SK-N-SH treated with all-trans-retinoic acid at 6 μM for 48 hours (cell line): ENCODE results near the gene B4GALNT4.

ENCODE experiments used
- ATAC-seq: fragments of 200-7000 bp; cut with Tn5 transposase; 3 replicates; pipeline ENCODE4 v1.9.1; 2020; ENCODE audit warnings: mild to moderate bottlenecking, moderate library complexity
- ARNTL ChIP-seq: fragments of 450-650 bp; formaldehyde crosslinking; IDR thresholded peaks from 2 replicates; pipeline ENCODE4 v1.5.0; 2020; ENCODE audit warnings: low read depth, mild to moderate bottlenecking, moderate library complexity, borderline replicate concordance
- BACH2 ChIP-seq: fragments of 250-450 bp; sonication (Bioruptor Pico); IDR thresholded peaks from 2 replicates; pipeline ENCODE4 v1.9.0; 2021; ENCODE audit warnings: mild to moderate bottlenecking, borderline replicate concordance
- CSDC2 ChIP-seq: fragments of 250-450 bp; sonication (Bioruptor Pico); IDR thresholded peaks from 2 replicates; pipeline ENCODE4 v1.5.0; 2020; ENCODE audit warnings: mild to moderate bottlenecking, moderate library complexity
- ESRRG ChIP-seq: fragments of 250-450 bp; sonication (Bioruptor Pico); IDR thresholded peaks from 2 replicates; pipeline ENCODE4 v1.6.1; 2021; ENCODE audit warnings: mild to moderate bottlenecking
- GLIS3 ChIP-seq: fragments of 250-450 bp; sonication (Bioruptor Pico); IDR thresholded peaks from 2 replicates; pipeline ENCODE4 v1.5.0; 2020; ENCODE audit warnings: mild to moderate bottlenecking, moderate library complexity
- ISL1 ChIP-seq: fragments of 250-450 bp; sonication (Bioruptor Pico); IDR thresholded peaks from 2 replicates; pipeline ENCODE4 v2.1.2; 2022; ENCODE audit warnings: mild to moderate bottlenecking, moderate library complexity
- OSR1 ChIP-seq: fragments of 250-450 bp; sonication (Bioruptor Pico); IDR thresholded peaks from 2 replicates; pipeline ENCODE4 v1.8.0; 2022; ENCODE audit warnings: moderate library complexity, mild to moderate bottlenecking, inconsistent platforms
- POU6F1 ChIP-seq: fragments of 250-450 bp; sonication (Bioruptor Pico); IDR thresholded peaks from 2 replicates; pipeline ENCODE4 v1.8.0; 2021; ENCODE audit warnings: low read depth, mild to moderate bottlenecking, moderate library complexity, borderline replicate concordance
- PPARA ChIP-seq: fragments of 250-450 bp; sonication (Bioruptor Pico); IDR thresholded peaks from 2 replicates; pipeline ENCODE4 v1.5.0; 2020; ENCODE audit warnings: mild to moderate bottlenecking, borderline replicate concordance
- RARB ChIP-seq: fragments of 250-450 bp; sonication (Bioruptor Pico); IDR thresholded peaks from 2 replicates; pipeline ENCODE4 v1.8.0; 2021; ENCODE audit warnings: mild to moderate bottlenecking, moderate library complexity
- SNAI2 ChIP-seq: fragments of 250-450 bp; sonication (Bioruptor Pico); IDR thresholded peaks from 2 replicates; pipeline ENCODE4 v1.5.0; 2020; ENCODE audit warnings: mild to moderate bottlenecking, moderate library complexity
- TOX ChIP-seq: fragments of 250-450 bp; sonication (Bioruptor Pico); IDR thresholded peaks from 2 replicates; pipeline ENCODE4 v1.8.0; 2021; ENCODE audit warnings: mild to moderate bottlenecking, moderate library complexity, borderline replicate concordance
- ZC3H10 ChIP-seq: fragments of 250-450 bp; sonication (Bioruptor Pico); IDR thresholded peaks from 2 replicates; pipeline ENCODE4 v1.5.1; 2021; ENCODE audit warnings: mild to moderate bottlenecking, moderate library complexity
- ZFP3 ChIP-seq: fragments of 250-450 bp; sonication (Bioruptor Pico); IDR thresholded peaks from 2 replicates; pipeline ENCODE4 v1.5.0; 2020; ENCODE audit warnings: mild to moderate bottlenecking, moderate library complexity
- ZFP30 ChIP-seq: fragments of 450-650 bp; formaldehyde crosslinking; IDR thresholded peaks from 2 replicates; pipeline ENCODE4 v1.5.0; 2022; ENCODE audit warnings: mild to moderate bottlenecking, moderate library complexity
- ZNF565 ChIP-seq: fragments of 450-650 bp; formaldehyde crosslinking; conservative IDR thresholded peaks from 2 replicates; pipeline ENCODE4 v1.5.0; 2020; ENCODE audit warnings: low read depth, mild to moderate bottlenecking, moderate library complexity
- ZNF70 ChIP-seq: fragments of 450-650 bp; formaldehyde crosslinking; IDR thresholded peaks from 2 replicates; pipeline ENCODE4 v1.5.0; 2020; ENCODE audit warnings: mild to moderate bottlenecking, moderate library complexity
- ZNF8 ChIP-seq: fragments of 450-650 bp; formaldehyde crosslinking; IDR thresholded peaks from 2 replicates; pipeline ENCODE4 v1.5.0; 2020; ENCODE audit warnings: mild to moderate bottlenecking, moderate library complexity
- TF ChIP-seq, protein P1 (sequence below): fragments of 250-450 bp; sonication (Bioruptor Pico); IDR thresholded peaks from 2 replicates; pipeline ENCODE4 v1.5.0; 2020; ENCODE audit warnings: mild to moderate bottlenecking, moderate library complexity

Gene B4GALNT4

DNA sequence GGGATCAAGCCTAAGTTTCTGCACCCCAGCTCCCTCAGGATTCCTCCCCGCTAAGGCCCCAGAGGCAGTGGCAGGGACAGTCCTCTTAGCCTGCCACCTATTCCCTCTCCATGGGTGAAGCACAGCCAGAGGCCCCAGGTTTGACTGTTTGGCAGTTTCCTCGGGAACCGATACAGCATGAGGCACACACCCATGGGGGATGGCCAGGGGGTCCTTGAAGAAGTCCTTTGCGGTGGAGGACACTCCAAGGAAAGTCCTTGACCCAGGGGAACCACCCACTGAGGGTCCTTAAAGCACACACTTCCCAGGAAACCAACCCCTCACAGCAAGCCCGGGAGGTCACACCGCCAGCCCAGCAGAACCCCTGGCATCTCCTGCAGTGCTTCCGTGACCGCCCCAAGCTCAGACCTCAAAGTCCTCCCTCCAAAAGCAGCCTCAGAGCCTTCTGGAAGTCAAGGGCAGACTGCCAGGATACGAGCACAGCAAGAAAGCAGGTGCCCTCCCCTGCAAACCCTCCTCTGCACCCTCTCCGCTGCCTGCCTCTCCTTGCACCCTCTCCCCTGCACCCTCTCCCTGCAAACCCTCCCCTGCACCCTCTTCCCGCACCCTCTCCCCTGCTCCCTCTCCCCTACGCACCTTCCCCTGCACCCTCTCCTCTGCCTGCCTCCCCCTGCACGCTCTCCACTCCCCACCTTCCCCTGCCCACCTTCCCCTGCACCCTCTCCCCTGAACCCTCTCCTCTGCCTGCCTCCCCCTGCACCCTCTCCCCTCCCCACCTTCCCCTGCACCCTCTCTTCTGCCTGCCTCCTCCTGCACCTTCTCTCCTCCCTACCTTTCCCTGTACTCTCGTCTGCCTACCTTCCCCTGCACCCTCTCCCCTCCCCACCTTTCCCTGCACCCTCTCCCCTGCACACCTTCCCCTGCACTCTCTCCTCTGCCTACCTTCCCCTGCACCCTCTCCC lies 44.1 kb downstream of the B4GALNT4 start:
- TF ChIP-seq CSDC2 (CRISPR knock-in tag) (no peak), ESRRG (no peak), ZNF565 (CRISPR knock-in tag) (no peak), ISL1 (CRISPR knock-in tag) (no peak), ZFP3 (CRISPR knock-in tag) (no peak), ZC3H10 (no peak), ZNF70 (CRISPR knock-in tag) (no peak), SNAI2 (CRISPR knock-in tag) (no peak), ZNF8 (CRISPR knock-in tag) (no peak), ZFP30 (CRISPR knock-in tag) (no peak), RARB (CRISPR knock-in tag) (no peak), BACH2 (CRISPR knock-in tag) (no peak), PPARA (CRISPR knock-in tag) (no peak), OSR1 (CRISPR knock-in tag) (no peak)
- peak; percentile 26 for ATAC-seq

DNA sequence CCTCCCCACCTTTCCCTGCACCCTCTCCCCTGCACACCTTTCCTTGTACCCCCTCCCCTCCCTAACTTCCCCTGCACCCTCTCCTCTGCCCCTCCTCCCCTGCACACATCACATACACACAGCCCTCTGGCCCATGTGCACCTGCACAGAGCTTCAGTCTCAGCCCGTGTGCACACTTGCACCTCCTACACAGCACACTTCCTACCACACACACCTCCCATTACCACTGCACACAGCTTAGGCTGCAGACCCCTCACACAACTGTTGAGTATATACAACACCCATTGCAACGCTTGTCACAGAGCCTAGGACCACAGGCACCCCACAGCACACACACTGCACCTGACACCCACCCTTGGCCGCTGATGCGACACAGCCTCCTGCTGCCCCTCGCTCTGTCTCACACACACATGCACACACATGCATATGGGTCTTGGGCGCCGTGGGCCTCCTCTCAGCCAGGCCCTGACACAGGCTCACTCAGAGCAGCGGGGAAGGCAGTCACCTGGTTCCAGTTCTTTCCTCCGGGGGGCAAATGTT lies 45.1 kb downstream of the B4GALNT4 start:
- ATAC-seq = peak; percentile 7; the same call in 1 of the 3 replicates

DNA sequence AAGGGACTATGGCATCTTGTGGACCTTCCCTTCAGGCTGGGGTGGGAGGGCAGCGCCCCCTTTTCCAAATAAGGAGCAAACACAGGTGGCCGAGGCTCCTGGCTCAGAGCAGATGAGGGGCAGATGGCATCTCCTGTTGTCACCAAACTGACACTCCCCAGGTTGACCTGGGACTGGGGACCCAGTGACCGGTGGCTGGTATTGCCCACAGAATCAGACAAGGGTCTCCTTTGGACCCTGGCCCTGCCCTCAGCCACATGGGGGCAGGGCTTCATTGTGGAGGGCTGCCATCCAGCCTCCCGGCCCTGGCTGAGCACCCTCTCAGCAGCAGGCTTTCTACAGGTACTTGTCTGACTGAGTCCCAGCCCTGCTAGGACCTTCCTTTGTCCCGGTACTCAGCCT lies 46.3 kb downstream of the B4GALNT4 start:
- no peak for ATAC-seq

More for the DNA sequence above, 45.1 kb downstream of the B4GALNT4 start:
- TF ChIP-seq TOX (CRISPR knock-in tag) (no peak), ISL1 (CRISPR knock-in tag) (no peak), PPARA (CRISPR knock-in tag) (no peak), RARB (CRISPR knock-in tag) (no peak), ZNF70 (CRISPR knock-in tag) (no peak), ZC3H10 (no peak), ZFP30 (CRISPR knock-in tag) (no peak), ARNTL (no peak), SNAI2 (CRISPR knock-in tag) (no peak), ZFP3 (CRISPR knock-in tag) (no peak), POU6F1 (CRISPR knock-in tag) (no peak), GLIS3 (CRISPR knock-in tag) (no peak), OSR1 (CRISPR knock-in tag) (no peak), CSDC2 (CRISPR knock-in tag) (no peak), ZNF565 (CRISPR knock-in tag) (no peak), ZNF8 (CRISPR knock-in tag) (no peak)
- TF ChIP-seq, protein P1, sequence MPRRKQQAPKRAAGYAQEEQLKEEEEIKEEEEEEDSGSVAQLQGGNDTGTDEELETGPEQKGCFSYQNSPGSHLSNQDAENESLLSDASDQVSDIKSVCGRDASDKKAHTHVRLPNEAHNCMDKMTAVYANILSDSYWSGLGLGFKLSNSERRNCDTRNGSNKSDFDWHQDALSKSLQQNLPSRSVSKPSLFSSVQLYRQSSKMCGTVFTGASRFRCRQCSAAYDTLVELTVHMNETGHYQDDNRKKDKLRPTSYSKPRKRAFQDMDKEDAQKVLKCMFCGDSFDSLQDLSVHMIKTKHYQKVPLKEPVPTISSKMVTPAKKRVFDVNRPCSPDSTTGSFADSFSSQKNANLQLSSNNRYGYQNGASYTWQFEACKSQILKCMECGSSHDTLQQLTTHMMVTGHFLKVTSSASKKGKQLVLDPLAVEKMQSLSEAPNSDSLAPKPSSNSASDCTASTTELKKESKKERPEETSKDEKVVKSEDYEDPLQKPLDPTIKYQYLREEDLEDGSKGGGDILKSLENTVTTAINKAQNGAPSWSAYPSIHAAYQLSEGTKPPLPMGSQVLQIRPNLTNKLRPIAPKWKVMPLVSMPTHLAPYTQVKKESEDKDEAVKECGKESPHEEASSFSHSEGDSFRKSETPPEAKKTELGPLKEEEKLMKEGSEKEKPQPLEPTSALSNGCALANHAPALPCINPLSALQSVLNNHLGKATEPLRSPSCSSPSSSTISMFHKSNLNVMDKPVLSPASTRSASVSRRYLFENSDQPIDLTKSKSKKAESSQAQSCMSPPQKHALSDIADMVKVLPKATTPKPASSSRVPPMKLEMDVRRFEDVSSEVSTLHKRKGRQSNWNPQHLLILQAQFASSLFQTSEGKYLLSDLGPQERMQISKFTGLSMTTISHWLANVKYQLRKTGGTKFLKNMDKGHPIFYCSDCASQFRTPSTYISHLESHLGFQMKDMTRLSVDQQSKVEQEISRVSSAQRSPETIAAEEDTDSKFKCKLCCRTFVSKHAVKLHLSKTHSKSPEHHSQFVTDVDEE (CRISPR knock-in tag) = no peak
- TF ChIP-seq, all 23 proteins: peak for 0

More for the DNA sequence above, 46.3 kb downstream of the B4GALNT4 start:
- TF ChIP-seq POU6F1 (CRISPR knock-in tag) = no peak
